NCI-H510A (cell line): Measurements from ENCODE around the gene HSD3B7.
"Not testable (repeated sequence)": the region's sequence is repeated elsewhere in the genome, so short reads cannot be mapped to it uniquely, and the experiment has no call there.

ENCODE experiments used
- DNase-seq: peaks from one replicate; lab custom pipeline; 2025; lab: John Stamatoyannopoulos, UW

The HSD3B7 gene

DNA sequence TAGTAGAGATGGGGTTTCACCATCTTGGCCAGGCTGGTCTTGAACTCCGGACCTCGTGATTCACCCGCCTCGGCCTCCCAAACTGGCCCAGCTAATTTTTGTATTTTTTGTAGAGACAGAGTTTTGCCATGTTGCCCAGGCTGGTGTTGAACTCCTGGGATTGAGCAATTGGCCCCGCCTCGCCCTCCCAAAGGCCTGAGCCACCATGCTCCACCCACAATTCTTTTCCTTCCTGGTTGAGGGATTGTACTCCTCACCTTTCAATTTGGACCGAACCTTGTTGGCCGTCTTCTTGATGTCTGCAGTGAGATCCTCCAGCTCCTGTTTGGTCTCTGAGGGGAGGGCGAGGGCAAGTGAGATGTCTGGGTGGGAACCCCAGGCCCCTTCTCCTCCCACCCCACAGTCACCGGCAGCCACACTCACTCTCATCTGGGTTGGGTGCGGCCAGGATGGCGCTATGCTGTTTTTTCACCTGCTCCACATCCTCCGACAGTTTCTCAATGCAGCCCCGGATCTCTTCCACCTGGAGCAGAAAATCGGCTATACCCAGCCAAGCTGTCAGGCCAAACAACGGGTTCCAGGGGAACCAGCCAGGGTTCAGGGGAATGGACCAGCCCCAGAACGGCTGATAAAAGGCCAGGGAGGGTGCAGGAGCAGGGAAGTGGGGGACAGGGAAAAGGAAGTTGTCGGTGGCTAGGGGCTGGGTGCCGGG lies 15.8 kb downstream of the HSD3B7 start:
- DNase-seq: no peak

DNA sequence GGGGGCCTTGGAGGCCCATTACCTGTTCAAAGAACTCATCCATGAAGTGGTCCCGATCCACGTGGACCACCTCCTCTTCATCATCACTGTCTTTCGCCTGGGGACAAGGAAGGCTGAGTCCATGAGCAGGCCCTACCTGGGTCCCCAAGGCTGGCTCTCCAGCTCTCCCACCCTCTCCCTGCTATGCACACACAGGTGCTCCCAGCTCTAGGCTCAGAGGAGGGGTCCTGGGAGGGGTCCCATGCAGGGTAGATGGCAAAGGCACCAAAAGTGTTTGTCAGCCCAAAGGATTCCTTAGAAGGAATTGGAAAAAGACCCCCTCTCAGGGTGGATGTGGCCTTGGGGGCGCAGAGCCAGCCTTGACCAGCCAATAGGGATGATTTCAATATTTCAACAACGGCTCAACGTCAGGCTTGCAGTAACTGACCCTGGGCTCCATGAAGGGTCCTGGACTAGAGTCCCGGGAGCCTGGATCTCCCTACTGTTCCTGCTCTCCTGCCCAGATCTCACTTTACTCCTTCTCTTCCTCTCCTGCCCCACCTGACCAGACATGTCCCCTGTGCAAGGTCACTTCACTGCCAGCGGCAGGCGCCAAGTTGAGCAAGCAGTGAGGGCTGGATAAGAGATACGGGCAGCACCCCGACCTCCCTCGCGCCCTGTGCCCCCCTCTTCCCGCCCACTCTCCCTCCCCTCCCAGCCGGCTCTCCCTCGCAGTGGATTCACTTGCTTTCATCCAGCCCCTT lies 16.7 kb downstream of the HSD3B7 start:
- no peak for DNase-seq

DNA sequence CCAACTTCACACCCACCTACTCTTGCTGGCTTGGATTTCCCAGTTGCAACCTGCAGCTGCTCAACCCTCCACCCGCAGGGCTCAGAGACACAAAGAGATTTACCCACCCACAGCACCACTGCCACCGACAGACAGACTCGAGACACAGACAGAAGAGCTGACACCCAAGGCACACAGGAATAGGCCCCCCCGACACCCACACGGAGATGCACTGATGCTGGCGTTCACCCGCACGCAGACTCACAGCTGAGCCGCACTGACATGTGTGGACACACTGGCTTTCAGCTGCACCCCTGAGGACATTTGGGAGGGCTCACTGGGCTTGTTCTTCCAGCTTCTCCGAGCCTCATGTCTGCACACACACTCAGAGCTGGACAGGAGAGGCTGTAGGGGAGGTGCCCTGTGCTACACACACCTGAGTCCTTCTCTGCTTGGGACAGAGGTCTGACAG lies 17.3 kb downstream of the HSD3B7 start:
- no peak for DNase-seq

DNA sequence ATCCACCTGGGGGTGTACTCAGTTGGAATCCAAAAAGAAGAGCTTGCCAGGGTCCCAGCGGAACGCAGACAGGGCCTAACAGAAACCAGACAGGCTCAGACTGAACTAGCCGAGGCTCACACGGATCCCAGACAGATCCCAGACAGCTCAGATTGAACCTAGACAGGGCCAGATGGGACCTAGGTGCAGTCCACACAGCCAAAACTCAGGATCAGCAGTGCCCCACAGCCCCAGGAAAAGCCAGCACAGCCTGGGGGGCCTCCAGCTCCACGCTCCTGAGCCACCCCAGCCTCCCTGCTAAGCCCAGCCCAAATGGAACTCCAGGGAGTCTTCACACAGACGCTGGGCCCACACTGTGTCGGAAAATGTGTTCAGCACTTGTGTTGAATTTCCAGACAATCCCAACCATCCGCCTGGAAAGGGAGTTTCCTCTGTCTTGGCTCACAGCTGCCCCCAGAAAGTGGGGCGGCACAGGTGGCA lies 17.9 kb downstream of the HSD3B7 start:
- DNase-seq: no peak

DNA sequence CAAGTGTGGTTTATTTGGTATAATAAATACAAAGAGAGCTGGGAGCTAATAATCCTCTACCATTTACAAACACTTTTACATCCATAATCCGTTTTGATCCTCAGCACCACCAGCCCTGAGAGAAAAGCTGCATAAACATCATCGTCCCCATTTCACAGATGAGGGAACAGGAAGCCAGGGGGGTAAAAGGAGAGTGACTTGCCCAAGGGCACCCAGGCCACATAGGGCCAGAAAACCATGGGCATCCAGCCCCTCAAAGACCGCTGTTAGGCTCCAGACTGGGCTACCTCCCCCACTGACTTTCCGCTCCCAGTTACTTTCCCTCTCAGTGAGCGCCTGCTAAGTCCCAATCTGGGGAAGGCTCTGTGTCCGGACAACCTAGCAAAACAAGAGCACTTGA lies 18.7 kb downstream of the HSD3B7 start:
- DNase-seq: no peak

DNA sequence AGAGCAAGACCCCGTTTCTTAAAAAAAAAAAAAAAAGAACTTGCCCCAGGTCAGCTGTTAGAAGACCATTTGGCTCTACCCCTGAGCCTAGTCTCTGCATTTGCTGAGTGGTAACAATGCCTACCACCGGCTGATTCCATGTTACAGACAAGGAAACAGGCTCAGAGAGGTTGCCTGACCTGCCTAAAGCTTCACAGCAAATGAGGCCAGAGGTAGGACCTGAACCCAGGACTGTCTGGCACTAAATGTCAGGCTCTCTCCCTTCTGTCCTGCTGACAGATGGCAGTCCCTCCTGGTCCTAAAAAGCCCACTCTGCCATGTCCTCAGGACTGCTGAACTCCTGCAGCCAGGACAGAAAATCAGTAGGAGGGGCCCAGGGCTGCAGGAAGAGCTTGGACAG lies 19.7 kb downstream of the HSD3B7 start:
- DNase-seq: no peak

DNA sequence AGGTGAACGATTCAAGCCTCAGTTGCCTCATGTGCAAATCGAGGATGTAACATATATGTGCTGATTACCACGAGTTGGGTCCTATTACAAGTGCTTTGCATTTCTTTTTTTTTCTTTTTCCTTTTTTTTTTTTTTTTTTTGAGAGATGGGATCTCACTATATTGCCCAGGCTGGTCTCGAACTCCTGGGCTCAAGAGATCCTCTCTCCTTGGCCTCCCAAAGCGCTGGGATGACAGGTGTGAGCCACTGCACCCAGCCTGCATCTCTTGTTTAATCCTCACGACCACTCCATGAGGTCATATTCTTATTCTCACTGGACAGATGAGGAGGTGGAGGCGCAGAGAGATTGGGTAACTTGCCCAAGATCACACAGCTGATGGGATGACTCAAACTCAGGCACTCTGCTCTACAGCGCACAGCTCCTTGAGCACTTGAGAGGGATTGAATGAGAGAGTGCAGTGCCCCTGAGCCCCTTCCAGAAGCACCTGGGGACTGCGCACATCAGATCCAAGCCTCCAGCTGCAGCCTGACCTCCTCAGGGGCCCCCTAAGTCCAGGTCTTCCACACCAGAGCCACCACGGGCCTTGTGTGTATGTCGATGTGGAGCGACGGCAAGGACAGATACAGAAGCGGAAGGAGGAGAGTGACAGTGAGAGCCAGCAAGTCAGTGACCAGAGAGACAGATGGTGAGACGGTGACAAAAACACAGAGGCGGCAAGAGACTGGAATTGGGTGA lies 20.5 kb downstream of the HSD3B7 start:
- DNase-seq: no peak

DNA sequence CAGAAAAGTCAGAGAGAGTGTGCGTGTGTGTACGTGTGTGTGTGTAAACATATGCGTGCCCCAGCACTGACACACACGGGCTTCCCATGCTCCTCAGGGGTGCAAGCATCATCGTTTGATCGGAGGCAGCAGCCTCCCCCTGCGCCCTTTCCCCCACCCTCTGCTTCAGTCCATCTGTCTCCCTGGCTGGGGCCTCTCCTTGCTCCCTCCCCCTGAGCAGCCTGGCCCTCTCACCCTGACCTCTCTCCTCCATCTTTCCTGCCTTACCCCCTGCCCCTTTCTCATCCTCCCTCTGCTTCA lies 21.0 kb downstream of the HSD3B7 start:
- no peak for DNase-seq

DNA sequence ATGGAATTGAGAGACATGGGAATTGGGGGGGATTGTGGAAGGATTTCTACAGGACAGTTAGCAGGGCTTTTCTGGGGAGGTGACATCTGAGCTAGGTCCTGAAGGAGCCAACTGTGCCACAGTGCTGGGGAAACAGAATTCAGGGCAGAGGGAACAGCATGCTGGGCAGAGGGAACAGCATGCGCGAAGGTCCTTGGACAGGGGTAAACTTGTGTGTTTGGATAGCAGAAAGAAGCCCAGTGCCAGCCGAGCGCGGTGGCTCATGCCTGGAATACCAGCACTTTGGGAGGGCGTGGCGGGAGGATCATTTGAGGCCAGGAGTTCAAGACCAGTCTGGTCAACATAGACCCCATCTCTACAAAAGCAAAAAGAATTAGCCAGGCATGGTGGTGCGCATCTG lies 21.6 kb downstream of the HSD3B7 start:
- DNase-seq: no peak

DNA sequence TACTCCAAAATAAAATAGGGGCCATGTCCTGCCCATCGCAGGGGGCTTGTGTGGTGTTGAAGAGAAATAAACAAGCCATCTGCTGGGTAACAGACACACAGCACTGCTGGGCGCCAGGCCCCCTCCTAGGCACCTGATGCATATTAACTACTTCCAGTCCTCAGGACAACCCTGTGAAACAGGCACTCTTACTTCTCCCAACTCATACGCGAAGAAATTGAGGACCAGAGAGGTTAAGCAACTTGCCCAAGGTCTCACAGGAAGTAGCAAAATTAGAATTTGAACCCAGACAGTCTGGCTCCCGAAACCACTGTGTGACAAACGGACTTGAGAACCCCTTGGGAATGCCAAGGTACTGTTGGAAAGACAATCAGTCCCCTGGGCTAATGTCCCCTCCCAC lies 22.7 kb downstream of the HSD3B7 start:
- DNase-seq: no peak

DNA sequence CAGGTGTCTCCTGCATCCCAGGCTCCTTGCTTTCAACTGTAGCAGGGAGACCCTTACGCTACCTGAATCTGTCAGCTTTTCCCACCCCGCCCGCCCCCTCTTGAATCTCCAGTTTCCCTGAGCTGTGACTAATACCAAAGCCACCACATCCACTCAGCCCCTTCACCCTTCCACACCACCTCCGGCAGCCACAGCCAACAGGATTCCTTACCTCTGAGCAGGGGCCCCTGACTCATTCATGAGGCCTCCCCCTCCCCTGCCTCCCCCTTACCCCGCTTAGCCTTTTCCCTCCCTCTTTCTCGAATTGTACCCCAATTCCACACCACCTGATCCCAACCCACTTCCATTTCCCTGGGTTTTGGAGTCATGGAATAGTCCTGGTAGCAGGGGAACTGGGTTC lies 23.1 kb downstream of the HSD3B7 start:
- no peak for DNase-seq

DNA sequence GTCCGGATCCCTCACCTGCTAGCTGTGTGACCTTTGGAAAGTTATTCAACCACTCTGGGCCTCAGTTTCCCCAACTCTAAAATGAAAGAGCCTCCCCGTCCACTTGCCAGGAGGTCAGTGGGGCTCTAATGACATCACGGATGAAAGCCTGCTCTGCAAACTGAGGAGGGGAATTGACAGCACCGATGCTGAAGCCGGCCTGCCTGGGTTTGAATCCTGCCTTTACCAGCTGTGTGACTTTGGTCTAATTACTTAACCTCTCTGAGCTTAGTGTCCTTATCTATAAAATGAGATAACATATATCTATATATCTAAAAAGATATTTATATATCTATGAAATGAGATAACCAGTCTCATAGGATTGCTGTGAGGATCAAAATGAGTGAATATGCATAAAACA lies 23.5 kb downstream of the HSD3B7 start:
- no peak for DNase-seq

DNA sequence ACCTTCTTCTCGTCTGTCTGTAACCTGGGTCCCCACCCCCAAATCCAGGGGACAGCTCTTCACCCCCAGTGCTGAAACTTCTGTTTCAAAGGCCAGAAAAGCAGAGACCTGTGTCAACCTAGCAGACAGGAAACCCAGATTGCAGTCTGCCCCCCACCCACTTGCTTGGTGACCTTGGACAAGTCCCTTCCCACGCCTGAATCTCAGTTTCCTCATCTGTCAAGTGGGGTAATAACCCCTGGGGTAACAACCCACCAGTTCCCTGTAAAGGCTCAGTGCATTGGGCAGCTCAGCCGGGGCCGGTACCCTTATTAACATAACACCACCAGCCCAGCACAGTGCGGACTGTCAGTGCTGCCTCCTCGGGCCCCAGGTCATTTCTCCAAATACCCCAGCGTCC lies 24.1 kb downstream of the HSD3B7 start:
- no peak for DNase-seq

DNA sequence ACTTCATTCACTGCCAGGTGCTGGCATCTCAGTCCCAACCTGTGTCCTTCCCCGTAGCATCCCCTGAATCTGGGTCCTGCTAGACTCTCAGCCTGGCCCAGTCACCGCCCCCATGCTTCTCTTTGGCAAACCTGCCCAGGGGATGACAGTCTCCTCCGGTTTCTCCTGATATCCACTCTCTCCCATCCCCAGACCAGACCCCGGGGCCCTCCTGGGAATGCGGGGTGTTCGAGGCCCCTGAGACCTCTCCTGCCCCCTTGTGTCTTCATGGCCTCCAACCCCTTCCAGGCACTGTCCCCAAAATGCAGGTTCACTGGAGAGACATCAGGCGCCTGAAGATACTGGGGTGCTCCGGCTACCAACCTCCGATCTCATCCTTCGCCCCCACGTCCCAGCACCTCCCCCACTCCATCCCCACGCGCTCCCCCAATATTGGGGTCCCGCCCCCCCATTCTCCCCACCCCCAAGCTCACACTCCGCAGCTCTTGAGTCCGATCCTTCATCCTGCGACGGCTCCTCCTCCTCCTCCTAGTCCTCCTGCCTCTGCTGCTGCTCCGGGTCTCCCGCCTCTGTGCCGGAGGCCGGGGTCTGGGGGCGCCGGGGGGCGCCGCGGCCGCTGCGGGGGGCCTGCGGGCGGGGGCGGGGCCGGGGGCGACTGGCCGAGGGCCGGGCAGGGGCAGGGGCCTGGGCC lies 25.0 kb downstream of the HSD3B7 start:
- DNase-seq: no peak

DNA sequence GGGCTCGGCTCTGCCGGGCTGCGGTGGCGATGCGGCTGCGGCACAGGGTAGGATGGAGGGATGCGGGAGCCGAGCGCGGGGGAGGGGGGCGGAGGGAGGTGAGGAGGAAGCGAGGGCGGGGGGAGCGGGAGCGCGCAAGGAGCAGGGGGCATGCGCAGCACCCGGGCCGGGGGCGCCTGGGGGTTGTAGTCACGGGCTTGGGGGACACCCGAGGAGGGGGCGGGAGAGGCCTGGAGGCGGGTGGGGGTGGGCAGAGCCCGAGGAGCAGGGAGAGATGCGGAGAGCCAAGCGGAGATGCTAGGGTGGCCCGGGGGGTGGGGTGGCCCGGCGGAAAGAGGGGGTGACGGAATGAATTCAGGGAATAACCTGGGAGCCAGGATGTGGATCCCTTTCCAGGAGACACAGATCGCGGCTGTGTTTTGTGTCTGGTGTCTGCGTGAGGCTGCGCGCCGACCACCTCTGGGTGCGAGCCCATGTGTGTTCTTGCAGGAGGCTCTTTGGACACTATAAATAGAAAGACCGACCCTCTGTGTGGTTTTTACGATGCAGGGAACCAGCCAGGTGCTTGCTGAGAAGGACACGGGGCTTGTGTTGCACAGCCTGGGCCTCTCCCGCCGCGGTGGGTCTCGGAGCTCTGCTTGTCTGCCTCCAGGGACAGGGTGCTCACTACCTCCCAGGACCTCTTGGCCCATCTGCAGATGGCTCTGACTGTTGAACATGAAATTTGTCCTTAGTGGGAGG lies 25.7 kb downstream of the HSD3B7 start, which contains the start of gene STX1B:
Gene STX1B, minus strand, starts transcription at position 54 of the 741 bp plus-strand sequence. CDS start 242 bp downstream, outside the sequence.
- DNase-seq: no peak

DNA sequence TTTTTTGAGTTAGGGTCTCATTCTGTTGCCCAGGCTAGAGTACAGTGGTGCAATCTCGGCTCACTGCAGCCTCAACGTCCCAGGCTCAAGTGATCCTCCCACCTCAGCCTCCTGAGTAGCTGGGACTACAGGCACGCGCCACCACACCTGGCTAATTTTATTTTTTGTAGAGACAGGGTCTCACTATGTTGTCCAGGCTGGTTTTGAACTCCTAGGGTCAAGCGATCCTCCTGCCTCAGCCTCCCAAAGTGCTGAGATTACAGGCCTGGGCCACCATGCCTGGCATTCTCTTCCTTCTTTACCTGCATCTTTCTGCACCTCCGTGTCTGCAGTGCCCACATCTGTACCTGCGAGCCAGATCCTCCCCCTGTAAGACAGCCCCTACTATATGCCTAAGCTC lies 26.8 kb downstream of the HSD3B7 start:
- not testable (repeated sequence) for DNase-seq

DNA sequence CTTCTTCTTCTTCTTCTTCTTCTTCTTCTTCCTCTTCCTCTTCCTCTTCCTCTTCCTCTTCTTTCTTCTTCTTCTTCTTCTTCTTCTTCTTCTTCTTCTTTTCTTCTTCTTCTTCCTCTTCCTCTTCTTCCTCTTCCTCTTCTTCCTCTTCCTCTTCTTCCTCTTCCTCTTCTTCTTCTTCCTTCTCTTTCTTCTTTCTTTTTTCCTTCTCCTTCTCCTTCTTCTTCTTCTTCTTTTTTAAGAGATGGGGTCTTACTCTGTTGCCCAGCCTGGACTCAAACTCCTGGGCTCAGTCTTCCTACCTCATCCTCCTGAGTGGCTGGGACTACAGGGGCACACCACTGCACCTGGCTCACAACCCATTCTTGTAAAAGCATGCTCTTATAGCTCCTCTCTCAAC lies 28.3 kb downstream of the HSD3B7 start:
- not testable (repeated sequence) for DNase-seq

DNA sequence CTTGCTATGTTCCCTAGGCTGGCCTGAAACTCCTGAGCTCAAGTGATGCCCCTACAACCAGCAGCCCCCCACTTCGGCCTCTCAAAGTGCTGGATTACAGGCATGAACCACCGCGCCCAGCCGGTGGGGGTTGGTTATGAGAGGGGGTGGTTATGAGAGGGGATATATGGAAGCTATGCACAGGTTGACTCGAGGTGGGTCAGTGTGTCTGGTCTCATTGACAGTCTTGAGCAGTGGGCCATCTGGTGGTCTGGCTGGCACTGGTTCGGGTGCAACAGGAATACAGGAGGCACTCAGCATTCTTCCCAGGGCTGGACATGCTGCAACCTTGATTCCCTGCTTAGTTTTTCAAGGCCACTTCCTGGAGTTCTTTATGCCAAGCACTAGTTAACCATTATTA lies 31.0 kb downstream of the HSD3B7 start:
- no peak for DNase-seq

DNA sequence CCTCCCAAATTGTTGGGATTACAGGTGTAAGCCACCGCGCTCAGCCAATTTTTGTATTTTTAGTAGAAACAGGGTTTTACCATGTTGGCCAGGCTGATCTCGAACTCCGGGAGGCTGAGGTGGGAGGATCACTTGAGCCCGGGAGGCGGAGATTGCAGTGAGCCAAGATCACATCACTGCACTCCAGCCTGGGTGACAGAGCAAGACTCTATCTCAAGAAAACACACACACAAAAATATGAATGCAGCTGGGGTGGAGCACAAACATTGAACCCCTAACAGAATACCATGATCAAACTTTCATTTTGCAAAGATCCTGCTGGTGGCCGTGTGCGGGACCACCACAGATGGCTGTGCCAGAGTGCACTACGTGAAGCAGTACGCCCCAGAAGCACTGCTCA lies 32.7 kb downstream of the HSD3B7 start:
- DNase-seq: not testable (repeated sequence)

DNA sequence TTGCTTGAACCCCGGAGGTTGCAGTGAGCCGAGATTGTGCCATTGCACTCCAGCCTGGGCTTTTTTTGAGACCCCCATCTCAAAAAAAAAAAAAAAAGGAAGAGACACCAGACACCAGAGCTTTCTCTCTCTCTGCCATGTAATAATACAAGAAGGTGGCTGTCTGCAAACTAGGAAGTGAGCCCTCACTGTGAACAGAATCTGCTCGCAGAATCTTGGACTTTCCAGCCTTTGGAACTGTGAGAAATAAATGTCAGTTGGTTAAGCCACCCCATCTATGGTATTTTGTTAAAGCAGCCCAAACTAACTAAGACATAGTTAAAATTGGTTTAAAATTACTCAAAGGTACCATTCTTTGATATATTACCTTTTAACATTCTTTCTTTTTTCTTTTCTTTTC lies 35.5 kb downstream of the HSD3B7 start:
- DNase-seq: no peak

DNA sequence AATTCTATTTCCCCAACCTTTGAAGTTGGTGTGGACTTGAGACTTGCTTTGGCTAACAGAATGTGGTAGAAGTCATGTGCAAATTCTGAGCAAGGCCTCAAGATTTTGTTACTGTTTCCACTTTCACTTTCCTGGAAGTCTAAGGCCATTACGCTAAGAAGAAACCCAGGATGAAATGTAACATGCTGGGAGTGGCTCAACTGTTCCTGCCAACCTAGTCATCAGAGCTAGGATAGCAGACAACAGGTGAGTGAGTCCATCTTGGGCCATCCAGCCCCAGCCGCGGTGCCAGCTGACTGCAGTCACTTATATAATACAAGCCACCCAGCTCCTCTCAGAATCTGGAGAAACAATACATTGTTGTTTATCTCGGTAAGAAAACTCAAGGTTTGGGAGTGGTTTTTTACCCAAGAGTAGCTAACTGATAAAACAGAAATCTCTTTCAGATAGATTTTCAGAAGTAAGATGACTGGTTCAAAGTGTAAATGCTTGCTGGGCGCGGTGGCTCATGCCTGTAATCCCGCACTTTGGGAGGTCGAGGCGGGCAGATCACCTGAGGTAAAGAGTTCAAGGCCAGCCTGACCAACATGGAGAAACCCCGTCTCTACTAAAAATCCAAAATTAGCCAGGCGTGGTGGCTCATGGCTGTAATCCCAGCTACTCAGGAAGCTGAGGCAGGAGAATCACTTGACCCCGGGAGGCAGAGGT lies 37.7 kb downstream of the HSD3B7 start:
- no peak for DNase-seq
